UCSD-AML1 (cell line): ENCODE data around the gene GNAL.

Experiments used
- DNase-seq: peaks from one replicate; lab custom pipeline; 2025; ENCODE audit not compliant: unreplicated experiment; lab: John Stamatoyannopoulos, UW

Gene GNAL

GRCh38 chr18:11721720-11722119 is 32.7 kb downstream of the GNAL start:
- no peak for DNase-seq

DNA sequence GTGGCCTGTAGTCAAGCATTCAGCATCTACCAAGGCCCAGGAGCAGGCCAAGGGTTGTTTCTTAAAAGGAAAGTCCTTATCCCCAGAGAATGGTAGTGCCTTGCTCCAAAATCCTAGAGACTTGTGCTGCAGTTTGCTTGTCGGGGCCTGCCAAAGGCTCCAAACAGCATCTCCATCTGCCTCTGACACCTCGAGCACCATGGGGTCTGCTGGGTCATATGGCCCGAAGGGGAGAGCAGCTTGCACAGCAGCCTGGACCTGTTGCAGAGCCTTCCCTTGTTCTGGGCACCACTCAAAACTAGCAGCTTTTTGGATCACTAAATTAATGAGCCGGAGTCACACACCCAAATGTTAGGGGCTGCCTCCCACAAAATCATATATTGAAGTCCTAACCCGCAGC is 35.7 kb downstream of the GNAL start:
- no peak for DNase-seq

DNA sequence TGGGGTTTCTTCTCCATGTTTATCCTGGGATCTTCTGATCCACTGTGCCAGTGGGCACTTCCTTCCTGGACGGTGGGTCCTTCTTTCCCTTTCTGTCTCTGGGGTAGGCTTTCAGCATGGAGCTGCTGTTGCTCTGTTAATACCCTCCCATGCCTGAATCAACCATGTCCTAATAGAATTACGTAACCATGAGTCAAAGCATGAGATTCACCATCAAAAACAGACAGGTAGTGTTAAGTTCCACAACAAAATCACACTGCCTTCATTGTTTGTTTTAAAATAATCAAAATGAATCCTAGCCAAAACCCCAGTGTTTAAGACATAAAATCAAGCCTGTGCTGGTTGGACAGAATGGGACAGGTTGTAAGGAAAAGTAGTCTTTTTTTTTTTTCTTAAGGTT is 37.5 kb downstream of the GNAL start:
- no peak for DNase-seq

DNA sequence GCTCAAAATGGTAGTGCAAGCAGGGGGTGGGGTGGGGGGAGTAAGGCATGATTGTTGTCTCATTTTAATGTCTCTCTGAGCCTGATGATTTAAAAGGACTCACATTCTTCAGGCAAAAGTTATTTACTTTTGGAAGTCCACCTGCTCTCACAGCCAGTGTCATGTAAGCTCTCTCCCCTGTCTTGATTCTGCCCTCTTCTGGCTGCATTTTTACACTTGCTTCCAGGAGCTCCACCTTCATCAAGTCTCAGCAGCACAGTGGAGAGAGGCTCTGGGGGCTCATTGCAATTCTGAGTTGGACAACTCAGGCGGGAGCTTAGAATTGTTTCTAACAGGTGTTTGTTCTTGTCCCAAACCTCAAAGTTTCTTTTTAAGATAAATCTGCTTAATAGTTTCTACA is 39.2 kb downstream of the GNAL start:
- no peak for DNase-seq

GRCh38 chr18:11729556-11729955 is 40.5 kb downstream of the GNAL start:
- DNase-seq: no peak

GRCh38 chr18:11733031-11733430 is 44.0 kb downstream of the GNAL start:
- DNase-seq: peak; percentile 68

DNA sequence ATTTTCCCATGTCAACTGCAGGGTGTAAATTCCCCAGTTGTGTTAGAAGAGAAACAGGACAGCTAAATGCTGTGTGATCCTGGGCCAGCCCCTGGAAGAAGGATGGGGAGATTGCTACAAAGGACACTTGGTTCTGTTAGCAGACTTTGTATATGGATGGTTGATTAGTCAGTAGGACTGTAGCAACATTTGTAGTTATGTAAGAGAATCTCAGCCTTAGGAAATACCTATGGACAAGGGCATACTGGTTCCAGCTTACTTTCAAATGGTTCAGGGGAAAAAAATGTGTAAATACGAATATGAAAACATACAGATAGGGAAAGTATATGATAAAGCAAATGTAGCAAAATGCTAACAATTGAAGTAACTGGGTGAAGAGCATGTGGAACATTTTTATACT is 47.6 kb downstream of the GNAL start:
- no peak for DNase-seq

DNA sequence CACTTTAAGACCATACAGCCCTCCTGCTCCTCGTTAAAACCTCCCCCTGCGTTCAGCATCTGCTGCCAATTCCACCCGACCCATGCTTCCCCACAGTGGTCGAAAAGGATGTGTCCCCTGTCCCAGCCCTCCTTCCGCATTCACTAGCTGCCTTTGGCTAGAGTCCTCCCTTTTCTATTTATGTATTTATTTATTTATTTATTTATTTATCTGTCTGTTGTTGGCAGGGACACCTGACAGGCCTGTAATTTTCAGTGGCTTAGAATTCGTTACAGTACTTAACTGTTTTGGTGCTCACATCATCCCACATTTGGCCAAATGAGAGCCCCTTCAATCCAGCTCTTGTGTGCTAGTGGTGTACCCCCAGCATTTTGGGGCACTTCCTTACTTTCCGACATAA is 50.8 kb downstream of the GNAL start:
- DNase-seq: no peak

GRCh38 chr18:11740461-11740860 is 51.4 kb downstream of the GNAL start:
- no peak for DNase-seq

GRCh38 chr18:11741505-11742145 is 52.6 kb downstream of the GNAL start:
- no peak for DNase-seq

- no peak for DNase-seq
Measured at GRCh38 chr18:11745521-11745920, 56.5 kb downstream of the GNAL start.

DNA sequence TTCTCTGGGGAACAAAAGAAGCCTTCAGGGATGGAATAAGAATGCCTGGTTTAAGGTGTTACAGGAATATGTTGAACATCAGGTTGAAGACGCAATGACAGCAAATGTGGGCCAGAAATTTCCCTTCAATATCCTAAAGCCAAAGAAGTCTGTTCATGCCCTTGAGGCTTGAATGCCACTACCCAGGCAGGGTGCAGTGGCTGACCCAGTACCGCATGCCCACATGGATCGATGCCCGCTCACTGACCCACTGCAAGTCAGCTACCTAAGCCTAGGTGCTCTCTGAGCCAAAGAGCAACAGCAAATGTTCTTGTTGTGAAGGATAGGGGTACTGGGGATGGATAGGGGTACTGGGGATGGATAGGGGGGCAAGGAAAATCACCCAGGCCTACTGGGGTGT is 58.2 kb downstream of the GNAL start:
- no peak for DNase-seq

DNA sequence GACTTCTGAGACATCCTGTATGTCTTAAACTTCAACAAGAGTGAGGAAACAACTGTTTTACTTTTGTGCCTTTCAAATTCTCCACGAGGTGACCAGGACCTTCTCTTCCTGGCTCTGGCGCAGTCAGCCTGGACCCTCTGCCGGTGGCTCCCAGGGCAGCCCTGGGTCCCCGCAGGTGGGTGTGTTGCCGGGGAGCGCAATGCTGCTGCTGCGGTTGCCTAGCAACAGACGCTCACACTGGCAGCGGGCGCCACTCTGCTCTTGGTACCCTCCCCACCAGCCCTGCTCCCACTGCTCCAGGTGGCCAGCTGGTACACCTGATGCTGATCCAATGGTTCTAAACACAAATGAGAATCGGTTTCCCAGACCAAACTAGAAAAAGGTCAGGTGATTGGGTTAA is 58.7 kb downstream of the GNAL start:
- DNase-seq: no peak

GRCh38 chr18:11749305-11749704 is 60.2 kb downstream of the GNAL start:
- DNase-seq: no peak

- DNase-seq: no peak
Measured at GRCh38 chr18:11750171-11750570, 61.1 kb downstream of the GNAL start.

DNA sequence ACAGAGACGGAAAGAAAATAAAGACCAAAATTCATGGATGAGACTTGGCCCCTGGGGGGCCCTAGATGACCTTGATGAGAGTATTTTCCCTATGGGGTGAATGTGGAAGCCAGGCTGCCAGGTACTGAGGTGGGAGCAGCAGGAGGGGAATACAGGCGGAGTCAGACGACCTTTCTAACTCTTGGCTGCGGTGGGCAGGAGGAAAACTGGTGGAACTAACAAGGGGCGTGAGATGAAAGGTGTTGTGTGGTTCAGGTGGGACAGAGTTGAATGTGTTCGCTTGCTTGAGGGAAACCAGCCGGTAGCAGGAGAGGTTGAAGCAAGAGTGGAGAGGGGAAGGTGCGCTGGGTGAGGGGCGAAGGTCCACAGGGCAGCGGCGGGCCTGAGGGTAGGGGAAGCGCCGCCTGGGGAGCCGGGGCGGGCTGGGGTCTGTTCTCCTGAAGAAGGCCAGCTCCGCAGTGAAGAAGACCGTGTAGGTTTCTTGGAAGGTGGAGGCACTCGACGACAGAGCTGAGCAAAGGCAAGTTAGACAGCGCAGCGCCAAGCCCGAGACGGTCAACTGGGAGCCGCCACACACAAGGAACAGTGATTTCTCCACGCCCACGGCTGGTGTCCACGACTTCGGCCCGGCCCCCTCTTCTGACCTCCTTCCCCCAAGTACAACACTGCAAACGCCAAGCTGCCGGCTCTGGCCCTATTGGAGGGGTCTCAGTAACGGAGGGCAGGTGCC is 61.7 kb downstream of the GNAL start:
- no peak for DNase-seq

- DNase-seq: no peak
Measured at GRCh38 chr18:11751341-11752115, 62.5 kb downstream of the GNAL start.

DNA sequence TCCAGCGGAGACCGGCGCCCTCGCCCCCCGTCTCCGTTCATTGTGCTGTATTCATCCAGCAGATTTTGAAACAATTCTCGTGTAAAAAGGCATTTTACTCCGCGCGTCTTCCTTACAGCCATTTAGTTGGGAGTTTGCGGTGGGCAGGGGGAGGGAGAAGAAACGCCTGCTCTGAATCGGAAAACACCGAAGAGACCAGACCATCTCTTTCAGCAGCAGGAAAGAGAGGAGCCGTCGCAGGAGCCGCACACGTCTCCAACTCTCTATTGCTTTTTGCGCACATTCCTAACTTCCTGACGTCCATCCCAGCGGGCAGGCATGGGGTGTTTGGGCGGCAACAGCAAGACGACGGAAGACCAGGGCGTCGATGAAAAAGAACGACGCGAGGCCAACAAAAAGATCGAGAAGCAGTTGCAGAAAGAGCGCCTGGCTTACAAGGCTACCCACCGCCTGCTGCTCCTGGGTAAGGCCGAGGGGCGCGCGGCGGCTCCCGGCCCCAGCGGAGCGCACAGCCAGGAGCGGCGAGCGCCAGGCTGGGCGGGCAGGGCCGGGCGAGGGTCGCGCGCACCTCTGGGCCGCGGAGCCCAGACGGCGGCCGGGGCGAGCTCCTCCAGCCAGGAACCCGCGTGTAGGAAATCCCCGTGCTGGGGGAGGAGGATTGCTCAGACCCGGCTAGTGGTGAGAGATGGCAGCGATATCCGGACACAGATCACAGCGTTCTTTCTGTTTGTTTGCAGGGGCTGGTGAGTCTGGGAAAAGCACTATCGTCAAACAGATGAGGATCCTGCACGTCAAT is 63.2 kb downstream of the GNAL start:
- DNase-seq: no peak

DNA sequence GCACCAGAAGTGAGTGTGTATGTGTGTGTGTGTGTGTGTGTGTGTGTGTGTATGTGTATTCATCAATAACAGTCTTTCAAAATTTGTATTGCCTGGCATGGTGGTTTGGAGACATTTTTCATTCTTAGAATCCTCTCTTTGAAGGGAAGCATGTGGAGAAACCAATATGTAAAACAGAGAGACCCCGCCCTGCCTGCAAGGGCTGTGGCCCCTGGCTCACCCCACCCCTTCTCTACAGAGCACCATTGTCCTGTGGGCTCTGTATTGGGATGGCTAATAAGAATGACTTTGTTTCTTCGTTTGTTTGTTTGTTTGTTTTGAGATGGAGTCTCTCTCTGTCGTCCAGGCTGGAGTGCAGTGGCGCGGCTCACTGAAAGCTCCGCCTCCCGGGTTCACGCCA is 65.9 kb downstream of the GNAL start:
- no peak for DNase-seq

DNA sequence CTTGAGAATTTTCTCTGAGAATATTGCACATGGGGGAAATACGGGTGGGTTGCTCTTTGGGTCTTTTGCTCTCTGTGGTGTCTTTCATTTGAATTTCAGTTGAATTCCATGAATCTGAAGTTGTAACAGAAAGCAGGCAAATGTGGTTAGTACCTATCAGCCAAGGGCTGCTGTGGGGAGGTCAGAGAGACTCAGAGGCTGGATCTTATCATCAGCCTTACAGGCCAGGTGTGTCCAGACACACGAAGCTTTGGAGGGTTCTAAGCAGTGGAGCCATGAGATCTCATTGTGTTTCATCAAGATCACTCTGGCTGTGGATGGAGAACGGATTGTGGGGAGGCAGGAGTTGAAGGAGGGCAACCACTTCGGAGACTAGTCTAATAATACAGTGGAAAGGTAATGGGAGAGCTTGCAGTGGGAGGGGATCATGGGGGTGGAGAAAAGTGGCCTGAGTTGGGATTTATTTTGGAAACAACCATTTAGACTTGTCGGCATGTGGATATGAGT is 68.1 kb downstream of the GNAL start:
- DNase-seq: no peak

GRCh38 chr18:11759456-11759855 is 70.4 kb downstream of the GNAL start:
- DNase-seq: no peak
